Mucosa of descending colon (tissue), 3 donors: Measurements from ENCODE around the gene SLC2A8. TPM values are rescaled to one million over a fixed set of nuclear protein-coding genes. Genes with fewer than 3 reads are reported as not detected.

ENCODE experiments used
- ATAC-seq: fragments of 200-7000 bp; cut with Tn5 transposase; one replicate; pipeline ENCODE4 v1.9.1; 2020; ENCODE audit warnings: mild to moderate bottlenecking, moderate library complexity
- DNase-seq, 3 donors: peaks; one replicate each; pipeline ENCODE4 v3.0.0-alpha.2; 2020
- H3K36me3 ChIP-seq: fragments of 200-600 bp; one replicate; pipeline ENCODE4 v1.8.0; 2021; ENCODE audit warnings: low read depth, mild to moderate bottlenecking
- H3K4me1 ChIP-seq: fragments of 200-600 bp; one replicate; pipeline ENCODE4 v1.8.0; 2021; ENCODE audit warnings: low read depth, mild to moderate bottlenecking
- H3K4me3 ChIP-seq: fragments of 200-600 bp; one replicate; pipeline ENCODE4 v1.8.0; 2021; ENCODE audit warnings: mild to moderate bottlenecking
- H3K9me3 ChIP-seq: fragments of 200-600 bp; one replicate; pipeline ENCODE4 v1.8.0; 2021; ENCODE audit warnings: mild to moderate bottlenecking
- CTCF ChIP-seq: fragments of 200-600 bp; IDR thresholded peaks from one replicate; pipeline ENCODE4 v1.8.0; 2022; ENCODE audit warnings: antibody characterized with exemption, mild to moderate bottlenecking
- intact Hi-C, 2 donors: fragments of 100-400 bp; cut with DNase I in 1 of 2; cut with micrococcal nuclease in 1 of 2; formaldehyde crosslinking; loops; one replicate each; pipeline versions ENCODE4 v1.11.0 to v1.11.1; 2022; cut with DNase I, micrococcal nuclease
- total RNA-seq, 3 donors: library from RNA; stranded (reverse); fragmentation: NEBNext Ultra II Directional in 2 of 3; extraction: Animal tissue kit (Norgen Biotek cat#: 25700) in 2 of 3; gene quantifications; one replicate each; pipeline versions ENCODE4 v1.2.1 to v1.2.4, GENCODE V29; 2021 to 2023
- donor health status: DM: no; HTN: no; CAD: no; lungs with moderate emphysema.
- donor health status: DM: no; HTN: no; CAD: no.
- donor health status: DM: no; HTN: yes; CAD: no.

Gene SLC2A8
- total RNA-seq, 3 donors from 2014 or later: 17.3 to 60.1 (median 23.0) TPM

DNA sequence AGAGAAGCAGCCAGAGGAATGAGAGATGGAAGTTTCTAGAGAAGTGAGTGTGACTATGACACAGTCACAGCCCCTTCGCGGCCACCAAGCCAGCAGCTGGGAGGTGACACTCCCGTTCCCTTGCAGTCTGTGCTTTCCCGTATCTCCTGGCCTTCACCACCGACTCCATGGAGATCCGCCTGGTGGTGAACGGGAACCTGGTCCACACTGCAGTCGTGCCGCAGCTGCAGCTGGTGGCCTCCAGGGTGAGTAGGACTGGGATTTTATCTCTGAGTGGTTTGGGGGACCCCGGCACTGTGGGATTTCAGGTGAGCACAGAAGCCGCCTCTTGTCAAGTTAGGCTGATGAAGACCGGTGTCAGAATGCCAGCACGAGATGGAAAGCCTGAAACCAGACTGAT lies 12.1 kb upstream of the SLC2A8 start:
- intact Hi-C loops: no loop called here
- TF ChIP-seq CTCF: no peak
- ATAC-seq: no peak
- peaks cover 13% of the 10 kb centered on the region for H3K4me1 ChIP-seq
- no peaks in the 10 kb centered on the region for H3K9me3 ChIP-seq
- no peak for DNase-seq
- no peaks in the 10 kb centered on the region for H3K36me3 ChIP-seq
- no peak overlapping the region for H3K4me3 ChIP-seq

DNA sequence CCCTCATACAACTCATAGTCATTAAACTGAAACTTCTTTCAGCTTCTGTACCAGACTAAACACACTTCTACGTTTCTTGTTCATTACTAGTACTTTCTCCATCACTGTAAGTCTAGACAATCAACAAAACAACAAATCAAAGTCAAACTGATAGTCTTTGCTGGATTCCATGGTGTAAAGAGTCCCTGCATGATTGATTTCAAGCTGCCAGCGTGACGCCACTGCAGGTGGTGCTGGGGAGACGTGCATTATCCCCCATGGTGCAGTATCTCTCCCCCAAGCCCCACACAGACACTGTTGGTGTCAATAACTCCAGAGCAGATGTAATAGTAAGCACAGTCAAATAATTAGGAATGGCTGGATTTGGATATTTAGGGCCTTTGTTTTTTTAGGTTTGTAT lies 10.7 kb upstream of the SLC2A8 start:
- H3K4me1 ChIP-seq: peaks cover 20% of the 10 kb centered on the region

DNA sequence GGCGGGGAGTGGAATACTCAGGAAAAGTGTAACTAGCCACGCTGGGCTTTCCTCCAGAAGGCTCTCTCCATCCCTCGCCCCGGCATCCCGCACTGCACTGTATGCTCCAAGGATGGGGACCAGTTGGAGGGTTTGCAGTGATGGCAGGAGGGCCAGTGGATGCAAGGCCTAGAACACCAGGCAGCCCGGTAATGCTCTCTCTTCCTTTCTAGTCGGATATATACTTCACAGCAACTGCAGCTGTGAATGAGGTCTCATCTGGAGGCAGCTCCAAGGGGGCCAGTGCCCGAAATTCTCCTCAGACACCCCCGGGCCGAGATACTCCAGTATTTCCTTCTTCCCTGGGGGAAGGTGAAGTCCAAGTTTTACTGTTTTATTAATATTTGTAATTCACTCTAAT lies 10.0 kb upstream of the SLC2A8 start:
- no peak overlapping the region for H3K4me3 ChIP-seq
- DNase-seq (no peak), ATAC-seq (no peak)
- no peak for TF ChIP-seq CTCF
- intact Hi-C loops: no loop called here
- peaks cover 20% of the 10 kb centered on the region for H3K4me1 ChIP-seq
- H3K36me3 ChIP-seq: no peaks in the 10 kb centered on the region
- H3K9me3 ChIP-seq: no peaks in the 10 kb centered on the region

More for the DNA sequence above, 10.7 kb upstream of the SLC2A8 start:
- ATAC-seq: no peak
- no peak for TF ChIP-seq CTCF
- no peak overlapping the region for H3K4me3 ChIP-seq
- H3K9me3 ChIP-seq: no peaks in the 10 kb centered on the region
- DNase-seq: no peak
- H3K36me3 ChIP-seq: no peaks in the 10 kb centered on the region
- intact Hi-C loops: no loop called here

DNA sequence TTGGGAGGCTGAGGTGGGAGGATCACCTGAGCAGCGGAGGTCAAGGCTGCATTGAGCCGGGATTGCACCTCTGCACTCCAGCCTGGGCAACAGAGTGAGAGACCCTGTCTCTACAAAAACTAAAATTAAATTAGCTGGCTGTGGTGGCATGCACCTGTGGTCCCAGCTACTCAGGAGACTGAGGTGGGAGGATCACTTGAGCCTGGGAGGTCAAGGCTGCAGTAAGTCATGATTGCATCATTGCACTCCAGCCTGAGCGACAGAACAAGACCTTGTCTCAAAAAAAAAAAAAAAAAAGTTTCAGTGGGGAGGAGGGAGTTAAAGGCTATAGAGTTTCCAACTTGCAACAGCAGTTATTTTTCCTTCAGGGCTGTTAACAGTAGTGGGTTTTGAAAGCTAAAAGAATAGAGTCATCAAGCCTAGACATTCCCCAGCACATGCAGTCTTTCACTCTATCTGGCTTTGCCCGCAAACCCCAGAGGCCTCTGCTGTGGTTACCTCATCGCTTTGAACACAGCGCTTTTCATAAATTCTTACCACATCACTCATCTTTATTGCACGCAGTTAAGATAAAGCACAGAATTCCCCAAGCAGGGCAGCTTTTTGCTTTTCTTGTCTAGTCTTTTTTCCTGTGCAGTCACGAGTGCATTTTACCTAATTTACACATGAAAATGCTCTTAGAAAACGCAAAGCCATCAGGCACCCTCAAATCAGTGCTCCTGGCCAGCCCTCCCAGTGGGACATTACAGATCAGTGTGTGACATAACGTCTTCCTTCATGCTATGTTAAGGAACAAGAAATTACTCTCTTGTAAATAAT lies 8.7 kb upstream of the SLC2A8 start:
- Histone ChIP-seq H3K36me3 (no peaks in the 10 kb centered on the region), H3K4me1 (peaks cover 20% of the 10 kb centered on the region), H3K4me3 (no peak overlapping the region), H3K9me3 (no peaks in the 10 kb centered on the region)
- ATAC-seq: peak; percentile 96
- DNase-seq: peak in 2 of 3 donors; percentile 67 to 83
- TF ChIP-seq CTCF: no peak
- intact Hi-C loops: no loop called here

- no peak for TF ChIP-seq CTCF
- intact Hi-C loops: no loop called here
- H3K4me3 ChIP-seq: no peak overlapping the region
- H3K4me1 ChIP-seq: peaks cover 20% of the 10 kb centered on the region
- H3K36me3 ChIP-seq: no peaks in the 10 kb centered on the region
- ATAC-seq (peak; percentile 4), DNase-seq (no peak)
- no peaks in the 10 kb centered on the region for H3K9me3 ChIP-seq
Measured at GRCh38 chr9:127388856-127389238, 8.1 kb upstream of the SLC2A8 start.
